Ovary (tissue), 3 donors: Measurements from ENCODE around the gene AKNAD1.

Source experiments
- EP300 ChIP-seq: sonication (generic); formaldehyde crosslinking; IDR thresholded peaks from one replicate; pipeline ENCODE4 v1.6.1; 2017; ENCODE audit warnings: antibody characterized with exemption
- POLR2A ChIP-seq: fragments of 450-650 bp; IDR thresholded peaks from one replicate; pipeline ENCODE4 v1.6.1; 2017; ENCODE audit warnings: antibody characterized with exemption, mild to moderate bottlenecking, moderate library complexity
- TF ChIP-seq, protein P1 (sequence below), 3 donors: fragments of 450-650 bp in 2 of 3; fragments of 200-600 bp in 1 of 3; IDR thresholded peaks; one replicate each; pipeline versions ENCODE4 v1.5.1 to v1.8.0; 2016 to 2022; ENCODE audit warnings: antibody characterized with exemption in 3 of 3, mild to moderate bottlenecking in 1 of 3
- donor health status: DM: no; HTN: no; CAD: no.

- TF ChIP-seq, protein P1, sequence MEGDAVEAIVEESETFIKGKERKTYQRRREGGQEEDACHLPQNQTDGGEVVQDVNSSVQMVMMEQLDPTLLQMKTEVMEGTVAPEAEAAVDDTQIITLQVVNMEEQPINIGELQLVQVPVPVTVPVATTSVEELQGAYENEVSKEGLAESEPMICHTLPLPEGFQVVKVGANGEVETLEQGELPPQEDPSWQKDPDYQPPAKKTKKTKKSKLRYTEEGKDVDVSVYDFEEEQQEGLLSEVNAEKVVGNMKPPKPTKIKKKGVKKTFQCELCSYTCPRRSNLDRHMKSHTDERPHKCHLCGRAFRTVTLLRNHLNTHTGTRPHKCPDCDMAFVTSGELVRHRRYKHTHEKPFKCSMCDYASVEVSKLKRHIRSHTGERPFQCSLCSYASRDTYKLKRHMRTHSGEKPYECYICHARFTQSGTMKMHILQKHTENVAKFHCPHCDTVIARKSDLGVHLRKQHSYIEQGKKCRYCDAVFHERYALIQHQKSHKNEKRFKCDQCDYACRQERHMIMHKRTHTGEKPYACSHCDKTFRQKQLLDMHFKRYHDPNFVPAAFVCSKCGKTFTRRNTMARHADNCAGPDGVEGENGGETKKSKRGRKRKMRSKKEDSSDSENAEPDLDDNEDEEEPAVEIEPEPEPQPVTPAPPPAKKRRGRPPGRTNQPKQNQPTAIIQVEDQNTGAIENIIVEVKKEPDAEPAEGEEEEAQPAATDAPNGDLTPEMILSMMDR (IDR thresholded peaks at IDR 0.05) = no peak
- TF ChIP-seq EP300 = no peak
- no peak for TF ChIP-seq POLR2A
These were observed 14.2 kb downstream of the AKNAD1 start for GRCh38 chr1:108842525-108843181.
